BLaER1 treated with 17β-estradiol and CSF1 and Interleukin-3, amounts not matched to agents 10 nM and 100 nM (cell line): ENCODE data around the gene BTBD2.

Source experiments
- H3K27ac ChIP-seq, 11 experiments: shearing (Covaris generic); formaldehyde crosslinking; 2 replicates each; pipeline ENCODE4 v1.8.1; 2022
- H3K27me3 ChIP-seq, 11 experiments: shearing (Covaris generic); formaldehyde crosslinking; 2 replicates each; pipeline ENCODE4 v1.8.1; 2022
- H3K36me3 ChIP-seq, 11 experiments: shearing (Covaris generic); formaldehyde crosslinking; 2 replicates each; pipeline ENCODE4 v1.8.1; 2022
- H3K4me1 ChIP-seq, 10 experiments: shearing (Covaris generic); formaldehyde crosslinking; 2 replicates each; pipeline ENCODE4 v1.8.1; 2022
- H3K4me2 ChIP-seq, 11 experiments: shearing (Covaris generic); formaldehyde crosslinking; 2 replicates each; pipeline ENCODE4 v1.8.1; 2022
- H3K4me3 ChIP-seq, 10 experiments: shearing (Covaris generic); formaldehyde crosslinking; 2 replicates each; pipeline ENCODE4 v1.8.1; 2022
- H3K9ac ChIP-seq, 11 experiments: shearing (Covaris generic); formaldehyde crosslinking; 2 replicates each; pipeline ENCODE4 v1.8.1; 2022
- H3K9me3 ChIP-seq, 11 experiments: shearing (Covaris generic); formaldehyde crosslinking; replicated peaks in 1 of 11; 2 replicates each; pipeline ENCODE4 v1.8.1; 2022
- H4K20me1 ChIP-seq, 11 experiments: shearing (Covaris generic); formaldehyde crosslinking; 2 replicates each; pipeline ENCODE4 v1.8.1; 2022
- Cebpa-rat ChIP-seq, 11 experiments: shearing (Covaris generic); IDR thresholded peaks; 2 replicates each; pipeline ENCODE4 v1.8.1; 2022

Gene BTBD2

GRCh38 chr19:2053601-2054389 is 38.3 kb upstream of the BTBD2 start:
- peaks cover 65 to 81% (median 77%) of the 10 kb centered on the region in 10 experiments for H3K4me1 ChIP-seq
- H3K27ac ChIP-seq = peak overlapping the region in 4 of 11 experiments; percentile 13 to 65 (median 22); a peak in 3 of 22 replicates
- H4K20me1 ChIP-seq = peaks cover 17 to 22% (median 19%) of the 10 kb centered on the region in 11 experiments
- H3K4me3 ChIP-seq = no peak overlapping the region
- H3K9me3 ChIP-seq = no peaks in the 10 kb centered on the region
- peaks cover 7 to 11% (median 9%) of the 10 kb centered on the region in 11 experiments; a peak in 21 of 22 replicates for H3K36me3 ChIP-seq
- TF ChIP-seq Cebpa-rat (IDR thresholded peaks at IDR 0.05) = no peak
- no peaks in the 10 kb centered on the region for H3K27me3 ChIP-seq
- H3K9ac ChIP-seq = peak overlapping the region in 1 of 11 experiments; percentile 33; a peak in 1 of 22 replicates
- H3K4me2 ChIP-seq = peak overlapping the region in 7 of 11 experiments; percentile 23 to 88 (median 69); a peak in 8 of 22 replicates

- Histone ChIP-seq H3K27me3 (no peaks in the 10 kb centered on the region), H3K4me3 (peak overlapping the region in 8 of 10 experiments; percentile 90 to 100 (median 100); a peak in 11 of 20 replicates), H3K4me1 (peaks cover 65 to 81% (median 77%) of the 10 kb centered on the region in 10 experiments), H3K27ac (peak overlapping the region; percentile 67 to 92 (median 78)), H3K4me2 (peak overlapping the region; percentile 72 to 100 (median 91)), H3K9me3 (no peaks in the 10 kb centered on the region), H3K36me3 (peaks cover 19 to 29% (median 27%) of the 10 kb centered on the region in 11 experiments; a peak in 21 of 22 replicates), H3K9ac (peak overlapping the region; percentile 69 to 98 (median 90); a peak in 20 of 22 replicates), H4K20me1 (peaks cover 34 to 40% (median 37%) of the 10 kb centered on the region in 11 experiments)
- TF ChIP-seq Cebpa-rat (IDR thresholded peaks at IDR 0.05) = no peak
These were observed 36.5 kb upstream of the BTBD2 start for GRCh38 chr19:2051773-2052704.

GRCh38 chr19:2050991-2051772 is 35.7 kb upstream of the BTBD2 start, which contains the start of gene MKNK2:
Gene MKNK2 (minus strand): TSS chr19:2051244. CDS start chr19:2050851, 393 bp downstream.
- peaks cover 67 to 83% (median 78%) of the 10 kb centered on the region in 10 experiments for H3K4me1 ChIP-seq
- no peak for TF ChIP-seq Cebpa-rat (IDR thresholded peaks at IDR 0.05)
- H4K20me1 ChIP-seq = peaks cover 43 to 48% (median 46%) of the 10 kb centered on the region in 11 experiments
- no peaks in the 10 kb centered on the region for H3K9me3 ChIP-seq
- H3K36me3 ChIP-seq = peaks cover 28 to 37% (median 35%) of the 10 kb centered on the region in 11 experiments
- H3K27ac ChIP-seq = peak within 1 kb of the TSS; percentile 67 to 92 (median 86)
- H3K27me3 ChIP-seq = no peaks in the 10 kb centered on the region
- peak within 1 kb of the TSS; percentile 91 to 100 (median 99) for H3K4me2 ChIP-seq
- H3K9ac ChIP-seq = peak within 1 kb of the TSS; percentile 78 to 98 (median 90)
- H3K4me3 ChIP-seq = peak within 1 kb of the TSS; percentile 87 to 100 (median 100)

- peaks cover 67 to 83% (median 78%) of the 10 kb centered on the region in 10 experiments for H3K4me1 ChIP-seq
These were observed 35.0 kb upstream of the BTBD2 start for GRCh38 chr19:2050349-2050990.

GRCh38 chr19:2049741-2050348 is 34.3 kb upstream of the BTBD2 start:
- peaks cover 41 to 51% (median 48%) of the 10 kb centered on the region in 11 experiments for H3K36me3 ChIP-seq
- 0 out of 22 replicates have a peak, but pooled peaks of 1 of the 11 experiments have one; percentile 15 for TF ChIP-seq Cebpa-rat (IDR thresholded peaks at IDR 0.05)
- no peaks in the 10 kb centered on the region for H3K27me3 ChIP-seq
- H3K4me3 ChIP-seq = peak overlapping the region; percentile 87 to 100 (median 100)
- peaks cover 67 to 83% (median 78%) of the 10 kb centered on the region in 10 experiments for H3K4me1 ChIP-seq
- peak overlapping the region; percentile 91 to 100 (median 99) for H3K4me2 ChIP-seq
- H4K20me1 ChIP-seq = peaks cover 56 to 62% (median 59%) of the 10 kb centered on the region in 11 experiments
- H3K9me3 ChIP-seq = no peaks in the 10 kb centered on the region
- H3K27ac ChIP-seq = peak overlapping the region; percentile 57 to 92 (median 86)
- H3K9ac ChIP-seq = peak overlapping the region; percentile 78 to 98 (median 90)

More at GRCh38 chr19:2050349-2050990, 35.0 kb upstream of the BTBD2 start:
- H3K36me3 ChIP-seq = peaks cover 35 to 45% (median 42%) of the 10 kb centered on the region in 11 experiments
- TF ChIP-seq Cebpa-rat (IDR thresholded peaks at IDR 0.05) = no peak
- peak overlapping the region; percentile 78 to 98 (median 90) for H3K9ac ChIP-seq
- peaks cover 50 to 55% (median 53%) of the 10 kb centered on the region in 11 experiments for H4K20me1 ChIP-seq
- peak overlapping the region; percentile 87 to 100 (median 100) for H3K4me3 ChIP-seq
- no peaks in the 10 kb centered on the region for H3K9me3 ChIP-seq
- H3K27ac ChIP-seq = peak overlapping the region; percentile 57 to 92 (median 86)
- no peaks in the 10 kb centered on the region for H3K27me3 ChIP-seq
- H3K4me2 ChIP-seq = peak overlapping the region; percentile 91 to 100 (median 99)

GRCh38 chr19:2048959-2049740 is 33.6 kb upstream of the BTBD2 start:
- Histone ChIP-seq H4K20me1 (peaks cover 63 to 69% (median 66%) of the 10 kb centered on the region in 11 experiments), H3K27me3 (no peaks in the 10 kb centered on the region), H3K9ac (peak overlapping the region; percentile 78 to 98 (median 90)), H3K4me1 (peaks cover 70 to 83% (median 78%) of the 10 kb centered on the region in 10 experiments), H3K4me2 (peak overlapping the region; percentile 91 to 100 (median 99)), H3K27ac (peak overlapping the region; percentile 57 to 92 (median 86); a peak in 21 of 22 replicates), H3K4me3 (peak overlapping the region; percentile 87 to 100 (median 100)), H3K9me3 (no peaks in the 10 kb centered on the region), H3K36me3 (peaks cover 46 to 58% (median 55%) of the 10 kb centered on the region in 11 experiments)
- TF ChIP-seq Cebpa-rat (IDR thresholded peaks at IDR 0.05) = no peak
